HG03432 (cell line): Measurements from ENCODE around the gene TEDDM1.

Experiments used
- ATAC-seq: cut with Tn5 transposase; IDR thresholded peaks from one replicate; pipeline ENCODE4 v1.9.1; 2021; ENCODE audit warnings: mild to moderate bottlenecking, moderate library complexity; ENCODE audit not compliant: unreplicated experiment

The TEDDM1 gene

GRCh38 chr1:182407724-182408123 is 7.3 kb upstream of the TEDDM1 start:
- no peak for ATAC-seq

GRCh38 chr1:182406012-182406411 is 5.5 kb upstream of the TEDDM1 start:
- no peak for ATAC-seq

- no peak for ATAC-seq
These were observed 5.1 kb upstream of the TEDDM1 start for GRCh38 chr1:182405578-182405977.

- ATAC-seq, result no peak
These were observed 4.3 kb upstream of the TEDDM1 start for GRCh38 chr1:182404781-182405180.

- no peak for ATAC-seq
These were observed 2.6 kb downstream of the TEDDM1 start for GRCh38 chr1:182397653-182398393.

GRCh38 chr1:182395906-182396305 is 4.6 kb downstream of the TEDDM1 start:
- no peak for ATAC-seq

- no peak for ATAC-seq
These were observed 6.3 kb downstream of the TEDDM1 start for GRCh38 chr1:182394055-182394775.

GRCh38 chr1:182392050-182393028 is 8.1 kb downstream of the TEDDM1 start:
- ATAC-seq, result peak; percentile 18

GRCh38 chr1:182391362-182392049 is 9.0 kb downstream of the TEDDM1 start, which contains the start of gene GLUL:
Gene GLUL, minus strand, starts transcription at chr1:182391790. Its CDS starts 3,053 bp downstream, at chr1:182388737.
- peak; percentile 82 for ATAC-seq

GRCh38 chr1:182391028-182391361 is 9.5 kb downstream of the TEDDM1 start:
- ATAC-seq, result no peak

GRCh38 chr1:182389619-182390047 is 10.8 kb downstream of the TEDDM1 start:
- no peak for ATAC-seq

GRCh38 chr1:182388392-182389134 is 11.9 kb downstream of the TEDDM1 start:
- no peak for ATAC-seq

- no peak for ATAC-seq
These were observed 12.9 kb downstream of the TEDDM1 start for GRCh38 chr1:182387566-182387965.

- ATAC-seq, result no peak
These were observed 13.5 kb downstream of the TEDDM1 start for GRCh38 chr1:182386980-182387379.

- ATAC-seq, result no peak
These were observed 14.3 kb downstream of the TEDDM1 start for GRCh38 chr1:182385885-182386853.

- ATAC-seq, result no peak
These were observed 16.0 kb downstream of the TEDDM1 start for GRCh38 chr1:182384387-182384960.

GRCh38 chr1:182383934-182384333 is 16.5 kb downstream of the TEDDM1 start:
- ATAC-seq, result no peak

GRCh38 chr1:182383037-182383661 is 17.3 kb downstream of the TEDDM1 start:
- ATAC-seq, result no peak
